IPS-NIHi7 (cell line): ENCODE results near the gene CLHC1.

Source experiments
- DNase-seq: peaks from one replicate; pipeline ENCODE4 v3.0.0; 2012; ENCODE audit warnings: mixed read lengths; ENCODE audit errors: extremely low spot score

CLHC1 gene

GRCh38 chr2:55169915-55170314 lies 62.2 kb downstream of the CLHC1 start:
- no peak for DNase-seq

DNA sequence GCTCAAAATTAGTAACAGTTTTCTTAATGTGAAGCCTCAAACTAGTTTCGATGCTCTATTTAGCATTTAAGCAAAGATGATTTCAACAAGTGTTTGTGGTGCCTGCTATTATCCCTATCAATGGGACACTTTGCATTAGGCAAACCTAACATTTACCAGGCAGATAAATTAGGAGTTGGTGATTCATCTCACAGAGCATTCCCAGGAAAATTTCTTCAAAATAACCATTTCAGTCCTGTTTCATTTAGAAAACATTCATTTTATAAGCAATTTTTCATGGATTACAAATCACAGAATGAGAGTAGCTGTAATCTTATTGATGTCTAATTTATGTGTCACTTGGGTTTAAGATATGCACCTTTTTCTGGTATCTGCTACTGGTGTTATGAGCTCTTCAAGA lies 62.7 kb downstream of the CLHC1 start:
- DNase-seq = no peak

DNA sequence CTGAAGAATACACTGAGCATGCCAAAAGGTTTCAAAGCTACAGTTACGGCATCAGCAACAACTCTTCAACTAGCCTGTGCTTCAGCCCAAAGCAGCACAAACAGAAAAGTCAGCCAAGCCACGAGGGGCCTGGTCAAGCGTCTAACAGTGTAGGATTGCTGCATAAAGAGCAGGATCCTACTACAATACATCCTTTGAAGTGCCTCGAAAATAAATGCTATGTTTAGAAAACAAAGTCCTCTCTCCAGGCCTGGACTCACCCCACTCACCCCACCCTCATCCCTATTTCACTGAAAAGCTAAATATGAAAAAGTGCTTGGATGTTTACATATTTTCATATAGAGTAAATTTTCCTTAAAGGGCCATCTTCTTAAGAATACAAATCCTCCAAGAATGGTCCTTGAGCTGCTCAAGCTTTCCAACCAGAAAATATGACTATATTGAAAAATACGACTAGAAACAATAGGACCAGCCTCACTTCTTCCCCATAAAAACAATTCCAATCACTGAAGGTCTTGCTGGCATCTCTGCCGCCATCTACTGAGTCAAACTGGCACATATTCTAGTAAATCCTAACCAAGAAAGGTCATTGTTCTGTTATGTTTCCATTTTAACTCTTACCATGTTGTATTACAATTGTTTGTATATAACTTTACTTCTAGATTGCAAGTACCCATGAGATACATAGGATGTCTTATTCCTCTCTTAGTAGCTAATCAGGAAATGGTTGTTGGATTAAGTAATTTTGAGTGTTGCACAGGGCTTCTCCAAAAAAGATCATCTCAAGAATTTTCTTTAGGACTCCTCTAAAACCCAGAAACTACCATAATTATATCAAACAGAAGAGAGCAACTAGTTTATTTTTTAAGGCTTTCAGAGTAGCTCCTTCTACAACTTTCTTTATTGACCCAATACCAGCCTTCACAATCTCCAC lies 63.6 kb downstream of the CLHC1 start:
- DNase-seq = peak; percentile 48

GRCh38 chr2:55165626-55166025 lies 66.5 kb downstream of the CLHC1 start:
- no peak for DNase-seq

- no peak for DNase-seq
Measured at GRCh38 chr2:55164534-55165480, 67.3 kb downstream of the CLHC1 start.

- no peak for DNase-seq
Measured at GRCh38 chr2:55163941-55164390, 68.1 kb downstream of the CLHC1 start.

DNA sequence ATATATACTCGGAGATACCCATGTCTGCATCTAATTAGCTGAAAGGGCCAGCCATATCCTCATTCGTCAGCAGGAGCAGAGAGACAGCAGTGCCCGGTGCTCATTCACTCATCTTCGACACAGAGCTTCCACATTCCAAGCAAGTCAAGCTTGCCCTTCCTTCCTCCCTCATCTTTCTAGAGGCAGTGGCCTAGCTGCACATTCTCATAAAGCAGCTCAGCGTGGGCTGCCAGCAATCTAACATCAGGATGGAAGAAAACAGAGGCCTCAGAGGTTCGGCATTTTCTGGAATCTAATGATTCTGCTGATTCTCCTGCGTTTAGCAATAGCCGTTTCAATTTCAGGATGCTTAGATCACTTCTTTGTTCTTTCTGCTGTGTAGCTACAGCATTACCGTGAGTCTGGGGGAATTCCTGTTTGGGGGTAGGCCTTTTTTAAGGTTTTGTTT lies 68.8 kb downstream of the CLHC1 start:
- no peak for DNase-seq

DNA sequence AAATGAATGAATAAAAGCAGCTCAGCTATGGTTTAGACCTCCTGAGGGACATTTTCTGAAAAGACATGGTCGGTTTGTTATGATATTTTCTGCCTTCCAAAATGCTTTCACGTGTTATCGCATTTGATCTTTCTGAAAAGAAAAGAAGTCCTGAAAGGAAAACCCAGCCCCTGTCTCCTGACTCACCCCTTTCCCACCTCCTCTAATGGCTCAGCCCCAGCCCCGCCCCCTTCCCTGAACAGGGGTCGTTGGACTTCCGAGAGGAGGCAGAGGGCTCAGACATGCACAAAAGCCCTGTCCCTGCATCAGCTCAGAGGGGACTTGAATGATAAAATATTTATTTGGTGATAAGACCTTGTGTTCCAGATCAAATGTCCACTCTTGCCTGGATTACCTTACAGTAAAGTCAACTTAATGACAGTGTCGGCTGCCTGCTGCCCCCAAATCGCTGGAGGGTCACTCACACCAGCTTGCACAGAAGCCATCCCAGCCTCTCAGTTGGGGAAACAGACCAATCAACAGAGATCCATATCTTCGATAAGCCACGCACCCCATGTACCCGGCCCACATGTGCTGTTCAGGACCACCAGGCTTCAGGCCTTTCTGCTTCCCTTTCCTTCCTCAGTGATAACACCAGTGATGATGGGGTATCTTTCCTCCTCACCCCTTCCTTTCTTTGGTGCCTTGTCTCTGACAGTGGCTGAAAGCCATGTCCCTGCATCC lies 69.6 kb downstream of the CLHC1 start:
- peak; percentile 56 for DNase-seq

- DNase-seq = no peak
Measured at GRCh38 chr2:55161295-55162210, 70.5 kb downstream of the CLHC1 start.

DNA sequence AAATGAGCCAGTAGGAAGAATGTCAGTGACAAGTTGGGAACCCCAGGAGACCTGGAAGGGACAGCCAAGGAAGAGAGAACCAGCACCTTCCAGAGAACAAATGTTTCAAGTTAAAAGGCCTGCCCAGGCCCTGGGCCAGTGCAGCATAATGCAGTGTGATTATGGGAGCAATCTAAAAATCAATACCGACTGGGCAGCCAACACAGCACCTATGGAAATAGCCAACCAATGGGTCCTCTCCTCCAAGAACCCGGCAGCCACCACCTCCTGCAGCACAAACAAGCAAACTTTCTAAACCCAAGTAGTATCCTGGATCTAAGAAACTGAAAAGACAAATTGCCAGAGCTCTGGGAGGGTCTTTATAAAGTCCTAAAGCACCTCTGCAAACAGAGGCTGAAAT lies 71.7 kb downstream of the CLHC1 start:
- DNase-seq = no peak

GRCh38 chr2:55159752-55160151 lies 72.3 kb downstream of the CLHC1 start:
- no peak for DNase-seq

DNA sequence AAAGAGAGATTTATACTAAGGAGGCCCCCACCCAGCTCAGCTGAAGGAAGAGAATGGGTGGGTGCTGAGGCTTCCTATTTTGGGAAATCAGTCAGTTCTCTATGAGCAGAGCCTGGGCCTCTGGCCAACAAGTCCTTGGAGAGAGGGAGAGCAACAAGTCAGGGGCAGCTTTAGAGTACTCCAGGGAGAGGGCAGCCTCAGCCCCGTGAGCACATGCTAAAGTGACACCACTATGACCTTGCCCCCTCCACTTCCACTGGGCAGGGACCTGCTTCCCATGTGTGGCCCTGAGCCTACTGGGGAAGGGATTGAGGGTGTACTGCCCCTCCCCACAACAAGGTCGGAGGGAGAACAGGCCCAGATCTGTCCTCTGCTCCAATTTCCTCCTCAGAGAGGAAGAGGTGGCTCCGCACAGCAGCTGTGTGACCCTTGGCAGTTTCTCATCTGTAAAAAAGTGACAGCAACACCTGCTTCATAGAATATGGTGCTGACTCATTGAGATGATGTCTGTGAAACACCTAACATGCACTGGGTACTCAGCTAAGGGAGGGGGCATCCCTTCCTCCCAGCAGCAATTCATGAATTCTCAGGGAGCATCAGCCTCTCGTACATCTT lies 72.9 kb downstream of the CLHC1 start:
- no peak for DNase-seq

DNA sequence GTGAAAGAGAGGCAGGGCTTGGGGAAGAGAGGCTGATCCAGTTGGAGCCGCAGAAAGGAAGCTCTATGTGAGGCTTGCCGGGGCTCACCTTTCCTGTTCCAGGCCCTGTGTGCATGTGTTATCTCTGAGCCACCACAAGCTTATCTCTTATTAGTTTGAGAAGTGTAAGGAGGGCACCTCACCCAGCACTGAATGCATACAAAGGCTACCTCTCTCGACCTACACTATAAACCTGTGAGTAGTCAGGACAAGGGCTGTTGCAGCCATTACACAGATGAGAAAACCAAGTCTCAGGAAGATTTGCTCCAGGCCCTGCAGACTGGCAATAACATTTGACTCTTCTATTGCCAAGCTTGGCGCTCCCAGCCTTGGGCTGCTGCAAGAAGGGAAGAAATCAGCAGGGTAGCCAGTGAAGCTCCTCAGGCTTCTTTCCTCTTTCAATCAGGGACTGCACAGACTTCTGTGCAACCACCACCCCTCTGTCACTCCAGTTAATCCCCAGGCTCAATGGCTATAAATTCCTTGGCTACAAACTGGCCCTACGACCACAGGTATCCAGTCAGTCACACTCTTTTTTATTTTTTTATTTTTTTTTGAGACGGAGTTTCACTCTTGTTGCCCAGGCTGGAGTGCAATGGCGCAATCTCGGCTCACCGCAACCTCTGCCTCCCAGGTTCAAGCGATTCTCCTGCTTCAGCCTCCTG lies 73.8 kb downstream of the CLHC1 start:
- no peak for DNase-seq

GRCh38 chr2:55157474-55157884 lies 74.6 kb downstream of the CLHC1 start:
- no peak for DNase-seq

DNA sequence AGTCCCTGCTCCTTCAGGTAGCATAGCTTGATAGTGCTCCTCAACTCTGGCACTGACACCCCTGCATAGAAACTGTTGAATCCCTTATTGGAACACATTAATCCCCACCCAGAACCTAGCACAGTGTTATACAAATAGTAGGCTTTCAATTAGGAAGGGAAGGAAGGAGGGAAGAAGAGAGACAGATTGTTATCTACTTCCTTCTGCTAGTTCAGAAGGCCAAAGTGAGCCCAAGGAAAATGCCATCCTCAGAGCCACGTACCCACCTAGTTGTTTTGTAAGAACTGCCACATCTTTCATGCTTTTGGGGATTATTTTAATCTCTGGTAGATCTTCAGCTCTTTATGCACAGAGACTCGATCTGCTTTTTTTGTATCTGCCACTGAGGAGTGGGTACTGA lies 75.1 kb downstream of the CLHC1 start:
- DNase-seq = no peak

- no peak for DNase-seq
Measured at GRCh38 chr2:55156326-55156725, 75.8 kb downstream of the CLHC1 start.

DNA sequence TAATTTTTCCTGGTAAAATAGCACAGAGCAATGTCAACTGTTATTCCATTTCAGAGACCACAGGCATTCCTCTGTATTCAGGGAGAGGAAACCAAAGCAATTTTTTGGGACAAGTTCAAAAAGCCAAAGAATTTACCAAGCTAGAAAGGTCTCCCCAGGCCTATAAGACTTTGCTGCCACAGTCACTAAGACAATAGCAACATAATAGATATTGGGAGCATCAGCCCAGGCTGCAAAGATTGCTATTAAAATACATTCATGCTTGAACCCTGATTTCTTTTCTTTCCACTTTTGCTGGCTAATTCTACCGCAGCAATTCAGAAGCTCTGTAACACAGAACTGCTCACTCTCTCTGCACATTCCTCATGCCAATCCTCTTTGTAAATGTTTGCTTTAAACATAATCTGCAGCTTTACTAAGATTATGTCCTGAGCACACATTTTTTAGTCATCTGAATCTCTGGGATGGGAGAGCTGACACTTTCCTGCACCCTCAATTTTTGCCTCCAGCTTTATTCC lies 76.3 kb downstream of the CLHC1 start:
- no peak for DNase-seq

DNA sequence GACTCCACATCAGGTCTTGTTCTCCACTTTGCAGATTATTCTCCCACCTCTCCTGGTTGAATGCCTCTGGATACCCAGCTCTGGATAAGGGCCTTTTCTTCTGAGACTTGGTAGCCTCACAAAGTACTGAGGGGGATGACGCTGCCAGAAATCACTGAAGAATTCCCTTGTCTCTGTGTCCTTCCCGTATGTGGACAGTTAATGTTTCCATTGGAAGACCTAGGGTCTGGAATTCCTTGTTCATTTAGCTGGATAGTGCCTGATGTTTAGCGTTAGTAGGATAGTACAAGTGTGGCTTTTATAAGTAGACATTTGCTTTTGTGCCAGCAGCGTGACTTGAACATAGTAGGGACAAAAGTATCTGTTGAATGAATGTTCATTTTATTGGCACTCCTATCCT lies 76.9 kb downstream of the CLHC1 start:
- DNase-seq = no peak

DNA sequence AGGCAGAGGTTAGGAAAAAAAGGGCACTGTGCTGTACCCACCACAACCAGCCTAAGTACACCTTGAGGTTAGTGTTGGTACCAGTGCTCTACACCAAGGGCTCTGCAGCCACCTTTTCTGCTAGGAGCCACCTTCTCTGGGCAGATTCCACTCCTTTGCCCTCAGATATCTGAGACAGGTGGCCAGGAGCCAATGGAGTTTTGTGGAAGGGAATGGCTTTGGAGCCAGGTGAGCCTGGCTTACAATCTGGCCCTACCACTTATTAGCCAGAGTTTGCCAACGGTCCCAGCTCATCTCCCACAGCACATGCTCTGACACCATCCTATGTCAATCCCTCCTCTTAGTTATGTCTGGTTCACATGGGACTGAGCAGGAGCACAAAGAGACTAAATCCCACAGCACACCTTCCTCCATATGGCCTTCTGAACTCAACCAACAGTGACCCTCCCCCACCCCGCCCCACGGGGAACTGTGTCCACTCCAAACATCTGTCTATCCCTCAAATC lies 77.5 kb downstream of the CLHC1 start:
- no peak for DNase-seq
